K562 (cell line): Measurements from ENCODE around the gene ZBTB46. TPM values are rescaled to one million over a fixed set of nuclear protein-coding genes. Genes with fewer than 3 reads are reported as not detected.

Source experiments
- BRCA1 ChIP-seq, 2 experiments: fragments of 450-650 bp in 1 of 2; sonication (generic) in 1 of 2; formaldehyde crosslinking in 1 of 2; IDR thresholded peaks; 2 replicates each; pipeline versions ENCODE4 v1.5.0 to v1.6.1; 2017 to 2020; ENCODE audit warnings: mild to moderate bottlenecking in 1 of 2, missing genetic modification reagents in 1 of 2
- ETV1 ChIP-seq: fragments of 450-650 bp; conservative IDR thresholded peaks from 2 replicates; pipeline ENCODE4 v1.6.1; 2016; ENCODE audit warnings: missing genetic modification characterization, control low read depth, low read depth, missing compliant biosample characterization
- EZH2 ChIP-seq: IDR thresholded peaks from 2 replicates; pipeline ENCODE4 v1.6.1; 2012; ENCODE audit warnings: low read depth, mild to moderate bottlenecking, inconsistent platforms, low read length, borderline replicate concordance
- FOXJ3 ChIP-seq: sonication (generic); formaldehyde crosslinking; IDR thresholded peaks from 2 replicates; pipeline ENCODE4 v1.4.0; 2020; ENCODE audit warnings: mild to moderate bottlenecking, missing genetic modification reagents
- HNRNPK ChIP-seq: fragments of 200-400 bp; formaldehyde crosslinking; IDR thresholded peaks from one replicate; pipeline ENCODE4 v1.6.1; 2018; ENCODE audit warnings: mild to moderate bottlenecking, low read depth, low read length; ENCODE audit not compliant: poor library complexity, severe bottlenecking
- MTA1 ChIP-seq: fragments of 450-650 bp; IDR thresholded peaks from 2 replicates; pipeline ENCODE4 v1.6.1; 2017; ENCODE audit warnings: borderline replicate concordance
- NCOA2 ChIP-seq, 2 experiments: fragments of 450-650 bp; IDR thresholded peaks; 2 replicates each; pipeline ENCODE4 v1.6.1; 2018; ENCODE audit warnings: mild to moderate bottlenecking in 2 of 2, moderate library complexity in 1 of 2; ENCODE audit not compliant: partially characterized antibody in 2 of 2
- NCOA4 ChIP-seq: fragments of 450-650 bp; IDR thresholded peaks from 2 replicates; pipeline ENCODE4 v1.6.1; 2018; ENCODE audit warnings: mild to moderate bottlenecking; ENCODE audit not compliant: partially characterized antibody
- NONO ChIP-seq, 2 experiments: fragments of 200-400 bp in 1 of 2; fragments of 450-650 bp in 1 of 2; formaldehyde crosslinking in 1 of 2; IDR thresholded peaks; 2 replicates each; pipeline ENCODE4 v1.6.1; 2017; ENCODE audit warnings: low read depth in 2 of 2, mild to moderate bottlenecking in 2 of 2, moderate library complexity in 2 of 2, low read length in 1 of 2
- PCBP1 ChIP-seq: fragments of 200-400 bp; formaldehyde crosslinking; IDR thresholded peaks from 2 replicates; pipeline ENCODE4 v1.6.1; 2018; ENCODE audit warnings: mild to moderate bottlenecking, low read depth, low read length; ENCODE audit not compliant: poor library complexity, severe bottlenecking
- RBM14 ChIP-seq: fragments of 200-400 bp; formaldehyde crosslinking; IDR thresholded peaks from 2 replicates; pipeline ENCODE4 v1.6.1; 2018; ENCODE audit warnings: low read depth, mild to moderate bottlenecking, low read length, moderate library complexity, borderline replicate concordance; ENCODE audit not compliant: insufficient read depth
- SIRT6 ChIP-seq: IDR thresholded peaks from one replicate; pipeline ENCODE4 v1.6.1; 2012; ENCODE audit warnings: low read depth, mild to moderate bottlenecking, control low read depth, inconsistent platforms, low read length, moderate library complexity
- SMC3 ChIP-seq: conservative IDR thresholded peaks from 2 replicates; pipeline ENCODE4 v1.6.1; 2011; ENCODE audit warnings: low read depth, low read length, improper control_type of control experiment; ENCODE audit not compliant: insufficient read depth
- SP2 ChIP-seq: IDR thresholded peaks from 2 replicates; pipeline ENCODE4 v1.6.1; 2011; ENCODE audit warnings: mild to moderate bottlenecking, low read depth, low read length, moderate library complexity; ENCODE audit not compliant: poor library complexity, severe bottlenecking; ENCODE audit errors: extremely low read depth
- SRSF7 ChIP-seq: fragments of 200-400 bp; formaldehyde crosslinking; optimal IDR thresholded peaks from 2 replicates; pipeline ENCODE3; 2017; ENCODE audit warnings: mild to moderate bottlenecking, low read depth, low read length
- TEAD4 ChIP-seq, 2 experiments: sonication (generic) in 1 of 2; formaldehyde crosslinking in 1 of 2; IDR thresholded peaks; 2 replicates each; pipeline versions ENCODE4 v1.6.1 to v1.8.0; 2012 to 2022; ENCODE audit warnings: borderline replicate concordance in 1 of 2, inconsistent platforms in 1 of 2, low read length in 1 of 2, mild to moderate bottlenecking in 1 of 2, missing genetic modification reagents in 1 of 2
- ZNF175 ChIP-seq: fragments of 200-800 bp; sonication (Bioruptor generic); IDR thresholded peaks from 2 replicates; pipeline ENCODE4 v1.6.1; 2016; ENCODE audit warnings: low read depth, mild to moderate bottlenecking, missing genetic modification characterization, missing compliant biosample characterization
- ZNF696 ChIP-seq: fragments of 250-450 bp; sonication (Bioruptor Pico); conservative IDR thresholded peaks from 2 replicates; pipeline ENCODE4 v1.4.0; 2020; ENCODE audit warnings: mild to moderate bottlenecking, moderate library complexity
- ZNF766 ChIP-seq: fragments of 200-800 bp; sonication (Bioruptor generic); conservative IDR thresholded peaks from 2 replicates; pipeline ENCODE4 v1.6.1; 2016; ENCODE audit warnings: missing genetic modification characterization, missing compliant biosample characterization
- polyA plus RNA-seq, 8 experiments: library from polyadenylated mRNA; depleted of rRNA in 4 of 8; stranded (reverse) in 5 of 8; unstranded in 3 of 8; fragments of >200 nt; fragmentation: Nextera tagmentation in 2 of 8; fragmentation: Illumina TruSeq in 1 of 8; extraction: Ambion mirVana in 2 of 8; extraction: Trizol in 1 of 8; gene quantifications; 2 replicates each; pipeline versions ENCODE4 v1.2.1 to v1.2.3, GENCODE V29; 2011 to 2014; ENCODE audit warnings: inconsistent platforms in 1 of 8, missing spikeins in 1 of 8
- total RNA-seq, 7 experiments: library from RNA; depleted of rRNA in 6 of 7; stranded (reverse); fragments of >200 nt in 6 of 7; fragmentation: Illumina TruSeq in 2 of 7; extraction: Trizol in 2 of 7; gene quantifications; 2 replicates each; pipeline versions ENCODE4 v1.2.1 to v1.2.3, GENCODE V29; 2011 to 2021; ENCODE audit warnings: low replicate concordance in 1 of 7
- TF ChIP-seq, protein P1 (sequence below): fragments of 200-800 bp; sonication (Bioruptor generic); IDR thresholded peaks from 2 replicates; pipeline ENCODE4 v1.6.1; 2017; ENCODE audit warnings: missing genetic modification characterization, missing compliant biosample characterization
- TF ChIP-seq, protein P2 (sequence below), 2 experiments: fragments of 450-650 bp in 1 of 2; sonication (generic) in 1 of 2; formaldehyde crosslinking; conservative IDR thresholded peaks; 2 replicates each; pipeline versions ENCODE4 v1.4.0 to v1.8.1; 2020 to 2022; ENCODE audit warnings: mild to moderate bottlenecking in 1 of 2, missing genetic modification reagents in 1 of 2
- TF ChIP-seq, protein P3 (sequence below): IDR thresholded peaks from 2 replicates; pipeline ENCODE4 v1.6.1; 2011; ENCODE audit not compliant: insufficient read length; ENCODE audit errors: extremely low read depth
- TF ChIP-seq, protein P4 (sequence below): sonication (generic); formaldehyde crosslinking; IDR thresholded peaks from 2 replicates; pipeline ENCODE4 v1.8.1; 2023; ENCODE audit warnings: mild to moderate bottlenecking, missing genetic modification reagents

ZBTB46 gene
- total and polyA plus RNA-seq, 9 of the 15 experiments (the other 6 are each of a cell fraction or from before 2014, with no cell fraction given): 0.29 to 4.1 (median 1.1) TPM

DNA sequence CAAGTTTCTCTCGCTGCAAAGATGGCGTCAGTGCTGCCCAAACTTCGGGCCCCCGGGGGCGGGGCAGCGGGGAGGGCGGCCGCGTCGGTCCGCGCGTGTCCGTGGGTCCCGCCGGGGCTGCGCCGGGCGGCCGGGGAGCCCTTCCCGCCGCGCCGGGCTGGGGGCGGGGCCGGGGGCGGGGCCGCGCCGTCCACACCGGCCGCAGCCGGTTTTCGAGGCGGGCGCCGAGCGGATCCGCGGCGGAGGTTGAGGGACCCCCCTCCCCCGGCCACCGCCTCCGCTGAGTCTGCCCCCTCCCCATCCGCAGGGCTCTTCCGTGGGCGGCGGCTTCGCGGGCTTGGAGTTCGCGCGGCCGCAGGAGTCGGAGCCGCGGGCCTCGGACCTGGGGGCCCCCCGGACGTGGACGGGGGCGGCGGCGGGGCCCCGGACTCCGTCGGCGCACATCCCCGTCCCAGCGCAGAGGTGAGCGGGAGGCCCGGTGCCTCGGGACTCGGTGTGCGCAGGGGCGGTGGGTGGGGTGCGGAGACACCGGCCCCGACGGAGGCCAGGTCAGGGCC is 90.9 kb downstream of the ZBTB46 start (continued):
- TF ChIP-seq TEAD4 (IDR thresholded peaks at IDR 0.05; ENCODE audit: low read length) (no peak), TEAD4 (CRISPR knock-in tag; IDR thresholded peaks at IDR 0.05; ENCODE audit: borderline replicate concordance) (no peak), EZH2 (no peak), PCBP1 (peak; percentile 9), ZNF766 (CRISPR knock-in tag) (peak; percentile 80), NCOA4 (no peak), NCOA2 (IDR thresholded peaks at IDR 0.05; ENCODE audit: partially characterized antibody in 2 of 2) (no peak), SP2 (no peak), MTA1 (no peak), SRSF7 (no peak), ETV1 (tag) (no peak), ZNF175 (CRISPR knock-in tag) (no peak), NONO (IDR thresholded peaks at IDR 0.05; ENCODE audit: low read depth in 2 of 2, low read length in 1 of 2) (0 out of 4 replicates have a peak, but pooled peaks of 1 of the 2 experiments have one; percentile 40), RBM14 (no peak), FOXJ3 (CRISPR knock-in tag) (no peak), SMC3 (no peak), BRCA1 (IDR thresholded peaks at IDR 0.05) (no peak), BRCA1 (CRISPR knock-in tag; IDR thresholded peaks at IDR 0.05) (no peak; the same call in 1 of the 2 replicates), ZNF696 (CRISPR knock-in tag) (no peak), HNRNPK (no peak), SIRT6 (no peak)
- TF ChIP-seq, protein P1, sequence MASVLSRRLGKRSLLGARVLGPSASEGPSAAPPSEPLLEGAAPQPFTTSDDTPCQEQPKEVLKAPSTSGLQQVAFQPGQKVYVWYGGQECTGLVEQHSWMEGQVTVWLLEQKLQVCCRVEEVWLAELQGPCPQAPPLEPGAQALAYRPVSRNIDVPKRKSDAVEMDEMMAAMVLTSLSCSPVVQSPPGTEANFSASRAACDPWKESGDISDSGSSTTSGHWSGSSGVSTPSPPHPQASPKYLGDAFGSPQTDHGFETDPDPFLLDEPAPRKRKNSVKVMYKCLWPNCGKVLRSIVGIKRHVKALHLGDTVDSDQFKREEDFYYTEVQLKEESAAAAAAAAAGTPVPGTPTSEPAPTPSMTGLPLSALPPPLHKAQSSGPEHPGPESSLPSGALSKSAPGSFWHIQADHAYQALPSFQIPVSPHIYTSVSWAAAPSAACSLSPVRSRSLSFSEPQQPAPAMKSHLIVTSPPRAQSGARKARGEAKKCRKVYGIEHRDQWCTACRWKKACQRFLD: peak; percentile 28; the same call in 1 of the 2 replicates
- TF ChIP-seq, protein P2, sequence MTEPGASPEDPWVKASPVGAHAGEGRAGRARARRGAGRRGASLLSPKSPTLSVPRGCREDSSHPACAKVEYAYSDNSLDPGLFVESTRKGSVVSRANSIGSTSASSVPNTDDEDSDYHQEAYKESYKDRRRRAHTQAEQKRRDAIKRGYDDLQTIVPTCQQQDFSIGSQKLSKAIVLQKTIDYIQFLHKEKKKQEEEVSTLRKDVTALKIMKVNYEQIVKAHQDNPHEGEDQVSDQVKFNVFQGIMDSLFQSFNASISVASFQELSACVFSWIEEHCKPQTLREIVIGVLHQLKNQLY (CRISPR knock-in tag; conservative IDR thresholded peaks at IDR 0.05): no peak
- TF ChIP-seq, protein P3, sequence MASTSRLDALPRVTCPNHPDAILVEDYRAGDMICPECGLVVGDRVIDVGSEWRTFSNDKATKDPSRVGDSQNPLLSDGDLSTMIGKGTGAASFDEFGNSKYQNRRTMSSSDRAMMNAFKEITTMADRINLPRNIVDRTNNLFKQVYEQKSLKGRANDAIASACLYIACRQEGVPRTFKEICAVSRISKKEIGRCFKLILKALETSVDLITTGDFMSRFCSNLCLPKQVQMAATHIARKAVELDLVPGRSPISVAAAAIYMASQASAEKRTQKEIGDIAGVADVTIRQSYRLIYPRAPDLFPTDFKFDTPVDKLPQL: no peak
- TF ChIP-seq, protein P4, sequence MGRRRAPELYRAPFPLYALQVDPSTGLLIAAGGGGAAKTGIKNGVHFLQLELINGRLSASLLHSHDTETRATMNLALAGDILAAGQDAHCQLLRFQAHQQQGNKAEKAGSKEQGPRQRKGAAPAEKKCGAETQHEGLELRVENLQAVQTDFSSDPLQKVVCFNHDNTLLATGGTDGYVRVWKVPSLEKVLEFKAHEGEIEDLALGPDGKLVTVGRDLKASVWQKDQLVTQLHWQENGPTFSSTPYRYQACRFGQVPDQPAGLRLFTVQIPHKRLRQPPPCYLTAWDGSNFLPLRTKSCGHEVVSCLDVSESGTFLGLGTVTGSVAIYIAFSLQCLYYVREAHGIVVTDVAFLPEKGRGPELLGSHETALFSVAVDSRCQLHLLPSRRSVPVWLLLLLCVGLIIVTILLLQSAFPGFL (CRISPR knock-in tag): no peak
